HCT116 (cell line): ENCODE measurements around the gene EPHB2. TPM values are rescaled to one million over a fixed set of nuclear protein-coding genes. Genes with fewer than 3 reads are reported as not detected.

Source experiments
- ATAC-seq: fragments of 200-7000 bp; cut with Tn5 transposase; 2 replicates; pipeline ENCODE4 v1.9.1; 2020; ENCODE audit warnings: mild to moderate bottlenecking, moderate library complexity
- BruUV-seq: library from RNA; stranded (reverse); fragments of 400-500 nt; replicated peaks from 2 replicates; lab custom pipeline; 2021; lab: Mats Ljungman, UMichigan
- CTCF ChIA-PET: fragments of 300-600 bp; sonication (Branson Sonifier 250); formaldehyde crosslinking; loops from one replicate; lab custom pipeline; 2021; ENCODE audit warnings: antibody characterized with exemption; lab: Charles Lee
- POLR2A ChIA-PET: fragments of 300-600, 350-600 bp; sonication (Branson Sonifier 250); formaldehyde crosslinking; loops from one replicate; lab custom pipeline; 2021; ENCODE audit warnings: antibody characterized with exemption; lab: Charles Lee
- RAD21 ChIA-PET, 2 experiments: fragments of 300-600 bp; sonication (Branson Sonifier 250); formaldehyde crosslinking; loops; one replicate each; lab custom pipeline; 2023; ENCODE audit warnings: low total read pairs in 2 of 2; ENCODE audit not compliant: uncharacterized antibody in 2 of 2, unreplicated experiment in 2 of 2, low non-redundant PET in 1 of 2; lab: Charles Lee
- DNase-seq: peaks from one replicate; pipeline ENCODE4 v3.0.0-alpha.2; 2010; ENCODE audit warnings: low read depth, low spot score
- H2AFZ ChIP-seq: fragments of 200-600 bp; shearing (Covaris generic), sonication (generic); 2 replicates; pipeline ENCODE4 v1.6.1; 2017; ENCODE audit warnings: low read depth, mixed run types, mixed read lengths, antibody characterized with exemption, low read length; ENCODE audit not compliant: poor library complexity, severe bottlenecking
- H3K27ac ChIP-seq: 2 replicates; pipeline ENCODE4 v1.5.1; 2012; ENCODE audit warnings: low read depth, low read length
- H3K27me3 ChIP-seq: fragments of 200-600 bp; sonication (generic); 2 replicates; pipeline ENCODE4 v1.6.1; 2016; ENCODE audit warnings: mixed run types, low read length, mixed read lengths; ENCODE audit not compliant: insufficient read depth
- H3K36me3 ChIP-seq, 2 experiments: fragments of 200-500 bp in 1 of 2; fragments of 200-600 bp in 1 of 2; sonication (Bioruptor generic) in 1 of 2; sonication (generic) in 1 of 2; 2 replicates each; pipeline versions ENCODE4 v1.5.1 to v1.6.1; 2014 to 2016; ENCODE audit warnings: low read length in 2 of 2, inconsistent platforms in 1 of 2, mixed read lengths in 1 of 2, mixed run types in 1 of 2; ENCODE audit not compliant: insufficient read depth in 2 of 2, control insufficient read depth in 1 of 2
- H3K4me1 ChIP-seq, 2 experiments: fragments of 200-600 bp in 1 of 2; sonication (generic) in 1 of 2; 2 replicates each; pipeline versions ENCODE4 v1.5.1 to v1.6.1; 2012 to 2017; ENCODE audit warnings: low read length in 2 of 2, inconsistent platforms in 1 of 2, mild to moderate bottlenecking in 1 of 2, mixed read lengths in 1 of 2, mixed run types in 1 of 2, moderate library complexity in 1 of 2; ENCODE audit not compliant: insufficient read depth in 2 of 2, control insufficient read depth in 1 of 2
- H3K4me2 ChIP-seq: fragments of 200-600 bp; sonication (generic); 2 replicates; pipeline ENCODE4 v1.6.1; 2017; ENCODE audit warnings: mixed run types, low read length, mixed read lengths
- H3K4me3 ChIP-seq, 2 experiments: fragments of 200-600 bp in 1 of 2; sonication (generic) in 1 of 2; replicated peaks in 1 of 2; 2 replicates each; pipeline ENCODE4 v1.5.1; 2011 to 2016; ENCODE audit warnings: low read length in 2 of 2, control low read depth in 1 of 2, low read depth in 1 of 2, mild to moderate bottlenecking in 1 of 2, mixed read lengths in 1 of 2, mixed run types in 1 of 2
- H3K79me2 ChIP-seq: fragments of 200-600 bp; sonication (generic); 2 replicates; pipeline ENCODE4 v1.6.1; 2017; ENCODE audit warnings: mild to moderate bottlenecking, mixed run types, low read length, moderate library complexity, mixed read lengths; ENCODE audit not compliant: insufficient read depth
- H3K9ac ChIP-seq: fragments of 200-600 bp; sonication (generic); 2 replicates; pipeline ENCODE4 v1.6.1; 2016; ENCODE audit warnings: low read length, mixed read lengths
- H3K9me2 ChIP-seq: fragments of 200-600 bp; sonication (generic), shearing (Covaris generic); 2 replicates; pipeline ENCODE4 v1.6.1; 2017; ENCODE audit warnings: mixed run types, mild to moderate bottlenecking, moderate library complexity; ENCODE audit not compliant: insufficient read depth
- H3K9me3 ChIP-seq, 2 experiments: fragments of 200-500 bp in 1 of 2; fragments of 200-600 bp in 1 of 2; sonication (Bioruptor generic) in 1 of 2; sonication (generic) in 1 of 2; 2 replicates each; pipeline ENCODE4 v1.6.1; 2014 to 2017; ENCODE audit warnings: low read length in 2 of 2, mixed read lengths in 2 of 2, inconsistent platforms in 1 of 2, low read depth in 1 of 2, mild to moderate bottlenecking in 1 of 2, mixed run types in 1 of 2, moderate library complexity in 1 of 2; ENCODE audit not compliant: control insufficient read depth in 1 of 2, insufficient read depth in 1 of 2
- H4K20me1 ChIP-seq: fragments of 200-600 bp; sonication (generic), shearing (Covaris generic); 2 replicates; pipeline ENCODE4 v1.6.1; 2017; ENCODE audit warnings: mixed run types, mild to moderate bottlenecking, moderate library complexity; ENCODE audit not compliant: insufficient read depth
- CBX3 ChIP-seq: IDR thresholded peaks from 2 replicates; pipeline ENCODE4 v1.6.1; 2012; ENCODE audit warnings: low read depth
- CEBPB ChIP-seq: IDR thresholded peaks from 2 replicates; pipeline ENCODE4 v1.6.1; 2012; ENCODE audit warnings: low read depth
- EGR1 ChIP-seq: IDR thresholded peaks from 2 replicates; pipeline ENCODE4 v1.6.1; 2012; ENCODE audit warnings: low read depth
- EZH2phosphoT487 ChIP-seq: fragments of 200-600 bp; IDR thresholded peaks from 2 replicates; pipeline ENCODE4 v1.6.1; 2018; ENCODE audit warnings: antibody characterized with exemption, borderline replicate concordance
- JUND ChIP-seq: IDR thresholded peaks from 2 replicates; pipeline ENCODE4 v1.6.1; 2012
- RAD21 ChIP-seq: IDR thresholded peaks from 2 replicates; pipeline ENCODE4 v1.6.1; 2012; ENCODE audit warnings: low read depth, mild to moderate bottlenecking
- SIN3A ChIP-seq: IDR thresholded peaks from 2 replicates; pipeline ENCODE4 v1.6.1; 2012; ENCODE audit warnings: low read depth
- SRF ChIP-seq: IDR thresholded peaks from 2 replicates; pipeline ENCODE4 v1.6.1; 2012; ENCODE audit warnings: low read depth
- YY1 ChIP-seq: IDR thresholded peaks from 2 replicates; pipeline ENCODE4 v1.6.1; 2011; ENCODE audit warnings: low read length, low read depth, moderate library complexity, mild to moderate bottlenecking; ENCODE audit not compliant: insufficient replicate concordance; ENCODE audit errors: extremely low read depth
- ZFX ChIP-seq: fragments of 450-650 bp; IDR thresholded peaks from 2 replicates; pipeline ENCODE4 v1.6.1; 2017
- intact Hi-C: fragments of 100-400 bp; cut with micrococcal nuclease; formaldehyde crosslinking; loops from 2 replicates; pipeline ENCODE4 v1.10.0; 2022
- total RNA-seq: library from RNA; stranded (reverse); gene quantifications from one replicate; pipeline ENCODE4 v1.2.1, GENCODE V29; 2021; ENCODE audit not compliant: unreplicated experiment
- TF ChIP-seq, protein P1 (sequence below): IDR thresholded peaks from 2 replicates; pipeline ENCODE4 v1.6.1; 2012
- TF ChIP-seq, protein P2 (sequence below): IDR thresholded peaks from 2 replicates; pipeline ENCODE4 v1.6.1; 2012; ENCODE audit warnings: low read depth
- TF ChIP-seq, protein P3 (sequence below): IDR thresholded peaks from 2 replicates; pipeline ENCODE4 v1.6.1; 2012
- TF ChIP-seq, protein P4 (sequence below): IDR thresholded peaks from 2 replicates; pipeline ENCODE4 v1.6.1; 2011; ENCODE audit warnings: mild to moderate bottlenecking, low read length, moderate library complexity; ENCODE audit not compliant: insufficient replicate concordance; ENCODE audit errors: extremely low read depth

The EPHB2 gene
- total RNA-seq, 1 experiment from 2014 or later: 19.5 TPM

DNA sequence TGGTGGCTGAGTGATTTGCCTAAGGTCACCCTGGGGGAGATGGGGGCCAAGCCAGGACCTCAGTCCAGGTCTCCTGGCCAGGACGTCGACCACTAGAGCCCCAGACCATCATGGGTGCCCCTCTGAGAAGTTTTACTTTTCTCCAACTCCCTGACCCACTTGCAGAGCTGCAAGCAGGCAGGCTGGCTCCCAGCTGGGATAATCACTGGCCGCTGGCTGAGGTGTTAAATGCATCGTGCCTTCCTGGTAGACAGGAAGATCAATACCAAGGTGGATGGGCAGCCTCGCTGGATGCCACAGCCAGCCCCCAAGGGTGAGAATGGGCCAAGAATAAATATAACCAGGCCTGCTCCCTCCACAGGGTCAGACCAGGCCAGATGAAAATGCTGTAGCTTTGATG lies 106.2 kb downstream of the EPHB2 start:
- Histone ChIP-seq H3K9me2 (no peaks in the 10 kb centered on the region), H3K9me3 (no peaks in the 10 kb centered on the region), H3K36me3 (no peaks in the 10 kb centered on the region), H3K4me3 (no peak overlapping the region), H3K79me2 (no peaks in the 10 kb centered on the region), H3K4me2 (no peak overlapping the region), H3K27ac (no peak overlapping the region), H2AFZ (no peak overlapping the region), H3K27me3 (no peaks in the 10 kb centered on the region), H3K4me1 (peaks cover 0 to 26% of the 10 kb centered on the region in 2 experiments; a peak in 3 of 4 replicates), H4K20me1 (no peaks in the 10 kb centered on the region), H3K9ac (no peak overlapping the region)
- no peak for TF ChIP-seq SIN3A
- TF ChIP-seq SRF: no peak
- TF ChIP-seq ZFX: no peak
- no peak for TF ChIP-seq JUND
- DNase-seq: no peak
- no TSS peak for BruUV-seq
- ATAC-seq: no peak
- POLR2A ChIA-PET: no interaction called here
- CTCF ChIA-PET: no interaction called here
- intact Hi-C loops: no loop called here
- RAD21 ChIA-PET: no interaction called here

DNA sequence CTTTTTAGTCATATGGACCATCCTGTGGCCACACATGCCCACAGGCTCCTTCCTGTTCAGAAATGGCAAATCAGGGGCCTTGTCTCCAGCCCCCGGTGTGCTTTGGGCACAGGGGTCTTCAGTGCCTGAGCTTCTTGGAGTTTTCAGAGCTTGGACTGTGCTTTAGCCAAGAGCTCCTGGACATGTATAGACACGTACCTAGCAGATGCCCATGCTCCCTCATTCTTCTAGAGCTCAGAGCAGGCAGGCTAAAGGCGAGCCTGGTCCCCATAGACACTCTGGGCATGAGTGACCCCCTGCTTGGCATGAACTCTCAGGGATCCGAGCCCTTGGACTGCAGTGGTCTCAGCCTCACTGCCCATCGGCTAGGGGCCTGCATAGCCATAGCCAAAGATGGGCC lies 106.8 kb downstream of the EPHB2 start:
- no peak overlapping the region for H3K4me3 ChIP-seq
- H3K4me2 ChIP-seq: no peak overlapping the region
- no peaks in the 10 kb centered on the region for H3K9me2 ChIP-seq
- POLR2A ChIA-PET: no interaction called here
- ATAC-seq: no peak
- H3K9ac ChIP-seq: no peak overlapping the region
- CTCF ChIA-PET: no interaction called here
- H3K27ac ChIP-seq: no peak overlapping the region
- no peaks in the 10 kb centered on the region for H3K36me3 ChIP-seq
- H3K27me3 ChIP-seq: no peaks in the 10 kb centered on the region
- TF ChIP-seq, protein P1, sequence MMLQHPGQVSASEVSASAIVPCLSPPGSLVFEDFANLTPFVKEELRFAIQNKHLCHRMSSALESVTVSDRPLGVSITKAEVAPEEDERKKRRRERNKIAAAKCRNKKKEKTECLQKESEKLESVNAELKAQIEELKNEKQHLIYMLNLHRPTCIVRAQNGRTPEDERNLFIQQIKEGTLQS: no peak
- TF ChIP-seq, protein P2, sequence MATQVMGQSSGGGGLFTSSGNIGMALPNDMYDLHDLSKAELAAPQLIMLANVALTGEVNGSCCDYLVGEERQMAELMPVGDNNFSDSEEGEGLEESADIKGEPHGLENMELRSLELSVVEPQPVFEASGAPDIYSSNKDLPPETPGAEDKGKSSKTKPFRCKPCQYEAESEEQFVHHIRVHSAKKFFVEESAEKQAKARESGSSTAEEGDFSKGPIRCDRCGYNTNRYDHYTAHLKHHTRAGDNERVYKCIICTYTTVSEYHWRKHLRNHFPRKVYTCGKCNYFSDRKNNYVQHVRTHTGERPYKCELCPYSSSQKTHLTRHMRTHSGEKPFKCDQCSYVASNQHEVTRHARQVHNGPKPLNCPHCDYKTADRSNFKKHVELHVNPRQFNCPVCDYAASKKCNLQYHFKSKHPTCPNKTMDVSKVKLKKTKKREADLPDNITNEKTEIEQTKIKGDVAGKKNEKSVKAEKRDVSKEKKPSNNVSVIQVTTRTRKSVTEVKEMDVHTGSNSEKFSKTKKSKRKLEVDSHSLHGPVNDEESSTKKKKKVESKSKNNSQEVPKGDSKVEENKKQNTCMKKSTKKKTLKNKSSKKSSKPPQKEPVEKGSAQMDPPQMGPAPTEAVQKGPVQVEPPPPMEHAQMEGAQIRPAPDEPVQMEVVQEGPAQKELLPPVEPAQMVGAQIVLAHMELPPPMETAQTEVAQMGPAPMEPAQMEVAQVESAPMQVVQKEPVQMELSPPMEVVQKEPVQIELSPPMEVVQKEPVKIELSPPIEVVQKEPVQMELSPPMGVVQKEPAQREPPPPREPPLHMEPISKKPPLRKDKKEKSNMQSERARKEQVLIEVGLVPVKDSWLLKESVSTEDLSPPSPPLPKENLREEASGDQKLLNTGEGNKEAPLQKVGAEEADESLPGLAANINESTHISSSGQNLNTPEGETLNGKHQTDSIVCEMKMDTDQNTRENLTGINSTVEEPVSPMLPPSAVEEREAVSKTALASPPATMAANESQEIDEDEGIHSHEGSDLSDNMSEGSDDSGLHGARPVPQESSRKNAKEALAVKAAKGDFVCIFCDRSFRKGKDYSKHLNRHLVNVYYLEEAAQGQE: no peak
- TF ChIP-seq RAD21 (no peak), CEBPB (no peak), JUND (no peak), CBX3 (no peak), EZH2phosphoT487 (no peak), EGR1 (no peak), YY1 (no peak)
- TF ChIP-seq, protein P3, sequence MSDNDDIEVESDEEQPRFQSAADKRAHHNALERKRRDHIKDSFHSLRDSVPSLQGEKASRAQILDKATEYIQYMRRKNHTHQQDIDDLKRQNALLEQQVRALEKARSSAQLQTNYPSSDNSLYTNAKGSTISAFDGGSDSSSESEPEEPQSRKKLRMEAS: no peak
- TF ChIP-seq, protein P4, sequence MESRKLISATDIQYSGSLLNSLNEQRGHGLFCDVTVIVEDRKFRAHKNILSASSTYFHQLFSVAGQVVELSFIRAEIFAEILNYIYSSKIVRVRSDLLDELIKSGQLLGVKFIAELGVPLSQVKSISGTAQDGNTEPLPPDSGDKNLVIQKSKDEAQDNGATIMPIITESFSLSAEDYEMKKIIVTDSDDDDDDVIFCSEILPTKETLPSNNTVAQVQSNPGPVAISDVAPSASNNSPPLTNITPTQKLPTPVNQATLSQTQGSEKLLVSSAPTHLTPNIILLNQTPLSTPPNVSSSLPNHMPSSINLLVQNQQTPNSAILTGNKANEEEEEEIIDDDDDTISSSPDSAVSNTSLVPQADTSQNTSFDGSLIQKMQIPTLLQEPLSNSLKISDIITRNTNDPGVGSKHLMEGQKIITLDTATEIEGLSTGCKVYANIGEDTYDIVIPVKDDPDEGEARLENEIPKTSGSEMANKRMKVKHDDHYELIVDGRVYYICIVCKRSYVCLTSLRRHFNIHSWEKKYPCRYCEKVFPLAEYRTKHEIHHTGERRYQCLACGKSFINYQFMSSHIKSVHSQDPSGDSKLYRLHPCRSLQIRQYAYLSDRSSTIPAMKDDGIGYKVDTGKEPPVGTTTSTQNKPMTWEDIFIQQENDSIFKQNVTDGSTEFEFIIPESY: no peak
- no peaks in the 10 kb centered on the region for H3K79me2 ChIP-seq
- peaks cover 0 to 26% of the 10 kb centered on the region in 2 experiments; a peak in 3 of 4 replicates for H3K4me1 ChIP-seq
- no peaks in the 10 kb centered on the region for H4K20me1 ChIP-seq
- no peak overlapping the region for H2AFZ ChIP-seq
- DNase-seq: no peak
- RAD21 ChIA-PET: no interaction called here
- no TSS peak for BruUV-seq
- H3K9me3 ChIP-seq: no peaks in the 10 kb centered on the region
- intact Hi-C loops: no loop called here
